A549 (cell line): Measurements from ENCODE around the gene RABGAP1L.

Experiments
- CBX8 ChIP-seq: fragments of 200-600 bp; sonication (generic); IDR thresholded peaks from 2 replicates; pipeline ENCODE4 v1.6.1; 2016
- CEBPB ChIP-seq, 2 experiments: fragments of >200 bp in 1 of 2; sonication (Bioruptor Twin) in 1 of 2; formaldehyde crosslinking in 1 of 2; IDR thresholded peaks; 2 replicates each; pipeline ENCODE4 v1.6.1; 2012 to 2016
- CTCF ChIP-seq: fragments of >200 bp; sonication (Bioruptor Twin); formaldehyde crosslinking; IDR thresholded peaks from 3 replicates; pipeline ENCODE4 v1.5.1; 2016
- ESRRA ChIP-seq: fragments of 150-350 bp; IDR thresholded peaks from 2 replicates; pipeline ENCODE4 v1.6.1; 2014; ENCODE audit warnings: mild to moderate bottlenecking, low read length, borderline replicate concordance
- HOXA7 ChIP-seq: fragments of 250-450 bp; sonication (Bioruptor Pico); IDR thresholded peaks from 2 replicates; pipeline ENCODE4 v1.5.0; 2020; ENCODE audit warnings: mild to moderate bottlenecking, moderate library complexity
- JUNB ChIP-seq: fragments of >200 bp; sonication (Bioruptor Twin); formaldehyde crosslinking; IDR thresholded peaks from 2 replicates; pipeline ENCODE4 v1.6.1; 2016
- MAX ChIP-seq: IDR thresholded peaks from 2 replicates; pipeline ENCODE4 v1.6.1; 2012
- PHF8 ChIP-seq: fragments of 200-600 bp; sonication (generic); IDR thresholded peaks from 2 replicates; pipeline ENCODE4 v1.6.1; 2016; ENCODE audit warnings: low read depth, mild to moderate bottlenecking, antibody characterized with exemption, moderate library complexity, borderline replicate concordance
- POLR2A ChIP-seq: IDR thresholded peaks from 2 replicates; pipeline ENCODE4 v1.6.1; 2012; ENCODE audit warnings: mild to moderate bottlenecking, low read length
- RCOR1 ChIP-seq: fragments of 150-350 bp; IDR thresholded peaks from 2 replicates; pipeline ENCODE4 v1.6.1; 2014; ENCODE audit warnings: antibody characterized with exemption, low read length, low read depth
- REST ChIP-seq: fragments of 200-600 bp; sonication (generic); IDR thresholded peaks from 2 replicates; pipeline ENCODE4 v1.6.1; 2016; ENCODE audit warnings: antibody characterized with exemption, mild to moderate bottlenecking, moderate library complexity
- USF2 ChIP-seq: fragments of 450-650 bp; IDR thresholded peaks from 2 replicates; pipeline ENCODE4 v1.6.1; 2014; ENCODE audit warnings: antibody characterized with exemption
- ZNF302 ChIP-seq: fragments of 250-450 bp; sonication (Bioruptor Pico); IDR thresholded peaks from 2 replicates; pipeline ENCODE4 v1.9.0; 2021; ENCODE audit warnings: inconsistent platforms, mild to moderate bottlenecking, moderate library complexity

GRCh38 chr1:174376030-174376429, 216.7 kb downstream of the RABGAP1L start:
- no peak for TF ChIP-seq USF2
- no peak for TF ChIP-seq MAX
- no peak for TF ChIP-seq JUNB
- TF ChIP-seq CTCF, result no peak
- no peak for TF ChIP-seq CEBPB (IDR thresholded peaks at IDR 0.05)
- no peak for TF ChIP-seq ZNF302 (CRISPR knock-in tag)
- no peak for TF ChIP-seq ESRRA
- TF ChIP-seq REST, result no peak
- no peak for TF ChIP-seq POLR2A
- TF ChIP-seq HOXA7 (CRISPR knock-in tag), result no peak
- no peak for TF ChIP-seq PHF8
- no peak for TF ChIP-seq RCOR1
- TF ChIP-seq CBX8, result no peak
